Measurements from ENCODE around the gene KIF13A.

Gene KIF13A

GRCh38 chr6:17945575-17945974 lies 41.9 kb downstream of the KIF13A start:
- no peak overlapping the region for H3K4me3 ChIP-seq (ENCODE audit: low read length)
- DNase-seq (ENCODE audit: low read depth, low spot score) = no peak

GRCh38 chr6:17945111-17945510 lies 42.3 kb downstream of the KIF13A start:
- DNase-seq (ENCODE audit: low read depth, low spot score) = no peak

DNA sequence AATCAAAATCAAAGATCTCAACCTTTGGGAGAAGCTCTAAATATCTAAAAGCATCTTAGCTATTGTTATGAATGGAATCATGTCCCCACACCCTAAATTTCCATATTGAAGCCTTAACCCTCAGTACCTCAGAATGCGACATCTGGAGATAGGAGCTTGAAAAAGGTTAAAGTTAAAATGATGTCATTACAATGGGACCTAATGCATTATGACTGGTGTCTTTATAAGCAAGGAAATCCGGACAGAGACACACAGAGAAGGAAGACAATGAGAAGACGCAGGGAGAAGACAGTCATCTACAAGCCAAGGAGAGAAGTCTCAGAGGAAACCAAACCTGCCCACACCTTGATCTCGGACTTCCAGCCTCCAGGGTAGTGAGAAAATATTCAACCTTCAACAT lies 46.1 kb downstream of the KIF13A start:
- no peak overlapping the region for H3K4me3 ChIP-seq (ENCODE audit: low read length)
- no peak for DNase-seq (ENCODE audit: low read depth, low spot score)

More at GRCh38 chr6:17945111-17945510, 42.3 kb downstream of the KIF13A start:
- no peak overlapping the region for H3K4me3 ChIP-seq (ENCODE audit: low read length)

GRCh38 chr6:17940151-17940792 lies 47.2 kb downstream of the KIF13A start:
- H3K4me3 ChIP-seq (ENCODE audit: low read length) = no peak overlapping the region
- no peak for DNase-seq (ENCODE audit: low read depth, low spot score)

- DNase-seq (ENCODE audit: low read depth, low spot score) = no peak
- no peak overlapping the region for H3K4me3 ChIP-seq (ENCODE audit: low read length)
Measured at GRCh38 chr6:17938901-17939300, 48.5 kb downstream of the KIF13A start.

- DNase-seq (ENCODE audit: low read depth, low spot score) = no peak
- no peak overlapping the region for H3K4me3 ChIP-seq (ENCODE audit: low read length)
Measured at GRCh38 chr6:17935188-17936149, 52.0 kb downstream of the KIF13A start.

DNA sequence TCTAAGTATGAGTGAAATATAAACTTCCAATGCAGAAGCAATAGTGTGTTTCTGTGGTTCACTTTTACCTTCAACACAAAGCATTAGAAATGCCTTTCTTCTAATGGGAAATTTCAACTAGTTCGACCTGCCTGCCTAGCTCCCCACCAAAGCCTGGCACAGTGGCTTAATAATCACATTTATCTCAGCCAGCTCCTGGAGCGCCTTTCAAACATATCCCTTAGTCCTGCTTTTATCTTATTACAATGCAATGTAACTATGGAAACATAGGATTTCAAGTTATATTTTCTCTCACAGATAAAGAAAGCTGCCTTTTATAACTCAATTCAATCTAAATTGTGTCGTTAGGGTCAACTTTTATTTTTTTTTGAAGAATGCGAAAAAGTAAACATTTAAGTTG lies 53.7 kb downstream of the KIF13A start:
- no peak for DNase-seq (ENCODE audit: low read depth, low spot score)
- H3K4me3 ChIP-seq (ENCODE audit: low read length) = no peak overlapping the region

- no peak for DNase-seq (ENCODE audit: low read depth, low spot score)
- H3K4me3 ChIP-seq (ENCODE audit: low read length) = no peak overlapping the region
Measured at GRCh38 chr6:17932330-17932852, 55.0 kb downstream of the KIF13A start.

GRCh38 chr6:17931227-17931626 lies 56.2 kb downstream of the KIF13A start:
- DNase-seq (ENCODE audit: low read depth, low spot score) = no peak
- no peak overlapping the region for H3K4me3 ChIP-seq (ENCODE audit: low read length)

DNA sequence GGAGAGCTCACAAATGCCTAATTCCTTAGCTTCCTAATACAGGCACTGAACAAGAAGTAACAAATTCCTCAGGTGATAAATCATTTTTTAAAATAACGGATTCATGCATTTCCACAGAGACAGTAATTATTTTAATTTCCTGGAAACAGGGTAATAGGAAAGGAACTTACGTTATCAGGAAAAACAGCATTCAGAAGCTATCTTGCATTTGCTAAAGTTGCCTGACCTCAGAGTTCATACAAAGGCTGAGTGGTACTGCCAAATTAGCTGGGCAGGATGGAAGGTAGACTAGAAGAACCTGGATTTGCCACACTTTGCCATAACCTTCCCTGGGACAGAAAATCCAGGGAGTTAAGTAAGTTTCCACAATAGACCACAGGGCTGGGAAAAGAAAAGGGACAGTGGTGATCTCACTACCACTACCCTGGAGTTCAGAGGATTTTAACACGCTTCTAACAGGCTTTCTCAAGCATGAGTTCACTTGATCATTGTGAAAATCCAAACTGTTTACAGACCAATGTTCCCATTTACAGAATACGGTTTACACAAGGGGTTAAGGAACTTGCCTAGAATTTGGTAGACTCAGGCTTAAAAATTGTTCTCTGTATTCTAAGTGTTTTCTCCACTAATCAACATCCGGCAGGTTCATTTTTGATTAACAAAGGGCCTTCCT lies 57.0 kb downstream of the KIF13A start:
- H3K4me3 ChIP-seq (ENCODE audit: low read length) = no peak overlapping the region
- no peak for DNase-seq (ENCODE audit: low read depth, low spot score)

DNA sequence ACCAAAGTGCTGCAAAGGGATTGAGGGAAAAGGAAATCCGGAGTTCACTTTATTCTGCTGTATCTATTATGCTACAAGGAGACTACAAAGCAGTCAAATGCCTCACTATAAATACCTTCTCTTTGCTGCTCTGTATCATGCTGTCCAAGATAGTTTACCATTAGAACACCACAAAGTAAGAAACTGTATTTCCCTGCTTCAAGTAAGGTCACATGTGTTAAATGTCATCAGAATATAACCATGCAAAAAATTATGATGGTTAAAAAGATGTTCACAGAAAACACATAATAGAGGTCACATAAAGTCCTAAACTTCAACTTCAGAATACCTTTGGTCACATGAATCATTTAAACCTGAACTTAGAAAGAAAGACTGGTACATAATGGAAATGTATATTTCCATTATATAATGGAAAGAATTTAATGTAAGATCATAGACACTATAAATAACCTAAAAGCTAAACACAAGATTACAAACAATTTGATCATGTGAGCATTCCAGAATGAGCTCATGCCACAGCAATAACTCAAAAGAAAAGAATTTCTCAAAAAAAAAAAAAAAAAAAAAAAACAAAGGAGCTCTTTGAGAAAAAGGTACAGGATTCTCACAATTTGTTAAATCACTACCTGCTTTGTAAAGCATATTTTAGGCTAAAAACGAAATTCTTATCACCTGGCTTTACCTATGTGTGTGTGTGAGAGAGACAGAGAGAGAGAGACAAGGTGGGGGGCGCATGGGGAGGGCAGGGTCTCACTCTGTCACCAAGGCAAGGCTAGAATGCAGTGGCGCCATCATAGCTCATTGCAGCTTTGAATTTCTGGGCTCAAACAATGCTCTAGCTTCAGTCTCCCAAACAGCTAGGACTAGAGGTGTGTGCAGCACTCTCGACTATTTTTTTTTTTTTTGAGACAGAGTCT lies 58.7 kb downstream of the KIF13A start:
- no peak overlapping the region for H3K4me3 ChIP-seq (ENCODE audit: low read length)
- no peak for DNase-seq (ENCODE audit: low read depth, low spot score)

DNA sequence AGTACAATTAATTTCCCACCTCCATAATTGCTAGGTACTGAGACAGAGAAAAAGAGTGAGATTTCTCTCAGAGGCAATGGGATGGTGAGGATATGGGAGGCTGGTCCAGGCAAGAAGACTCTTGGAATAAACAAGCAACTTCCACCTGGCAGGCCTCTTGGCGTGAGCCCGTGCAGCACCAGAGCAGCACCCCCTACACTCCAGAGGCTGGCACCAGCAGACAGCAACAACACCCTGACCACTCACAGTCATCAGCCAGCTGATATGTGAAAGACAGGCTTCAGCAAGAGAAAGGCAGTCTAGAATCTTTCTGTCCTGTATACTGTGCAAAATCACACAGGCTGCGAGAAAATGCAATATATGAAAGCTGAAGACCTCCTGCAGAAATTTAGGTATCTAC lies 59.7 kb downstream of the KIF13A start:
- DNase-seq (ENCODE audit: low read depth, low spot score) = no peak
- H3K4me3 ChIP-seq (ENCODE audit: low read length) = no peak overlapping the region

GRCh38 chr6:17923401-17923863 lies 64.0 kb downstream of the KIF13A start:
- DNase-seq (ENCODE audit: low read depth, low spot score) = no peak
- no peak overlapping the region for H3K4me3 ChIP-seq (ENCODE audit: low read length)

DNA sequence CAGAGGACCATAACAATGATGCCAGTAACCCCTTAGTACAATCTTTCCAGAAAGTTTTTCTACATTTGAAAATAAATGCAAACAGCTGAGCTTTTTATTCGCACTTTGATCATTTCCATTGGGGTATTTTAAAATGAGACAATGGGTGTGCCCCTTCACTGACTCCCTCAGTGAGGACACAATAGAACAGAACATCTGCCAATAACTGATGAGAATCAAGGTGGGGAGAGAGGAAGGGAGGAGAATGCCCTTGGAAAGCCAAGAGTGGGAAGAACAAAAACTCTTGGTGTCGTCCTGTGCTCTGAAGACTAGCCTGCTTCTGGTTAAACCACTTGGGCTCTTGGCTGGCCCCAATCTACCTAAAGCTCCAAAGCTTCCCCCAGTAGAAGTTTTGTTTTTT lies 66.0 kb downstream of the KIF13A start:
- no peak overlapping the region for H3K4me3 ChIP-seq (ENCODE audit: low read length)
- DNase-seq (ENCODE audit: low read depth, low spot score) = no peak

GRCh38 chr6:17919496-17919895 lies 67.9 kb downstream of the KIF13A start:
- DNase-seq (ENCODE audit: low read depth, low spot score) = no peak
- no peak overlapping the region for H3K4me3 ChIP-seq (ENCODE audit: low read length)

DNA sequence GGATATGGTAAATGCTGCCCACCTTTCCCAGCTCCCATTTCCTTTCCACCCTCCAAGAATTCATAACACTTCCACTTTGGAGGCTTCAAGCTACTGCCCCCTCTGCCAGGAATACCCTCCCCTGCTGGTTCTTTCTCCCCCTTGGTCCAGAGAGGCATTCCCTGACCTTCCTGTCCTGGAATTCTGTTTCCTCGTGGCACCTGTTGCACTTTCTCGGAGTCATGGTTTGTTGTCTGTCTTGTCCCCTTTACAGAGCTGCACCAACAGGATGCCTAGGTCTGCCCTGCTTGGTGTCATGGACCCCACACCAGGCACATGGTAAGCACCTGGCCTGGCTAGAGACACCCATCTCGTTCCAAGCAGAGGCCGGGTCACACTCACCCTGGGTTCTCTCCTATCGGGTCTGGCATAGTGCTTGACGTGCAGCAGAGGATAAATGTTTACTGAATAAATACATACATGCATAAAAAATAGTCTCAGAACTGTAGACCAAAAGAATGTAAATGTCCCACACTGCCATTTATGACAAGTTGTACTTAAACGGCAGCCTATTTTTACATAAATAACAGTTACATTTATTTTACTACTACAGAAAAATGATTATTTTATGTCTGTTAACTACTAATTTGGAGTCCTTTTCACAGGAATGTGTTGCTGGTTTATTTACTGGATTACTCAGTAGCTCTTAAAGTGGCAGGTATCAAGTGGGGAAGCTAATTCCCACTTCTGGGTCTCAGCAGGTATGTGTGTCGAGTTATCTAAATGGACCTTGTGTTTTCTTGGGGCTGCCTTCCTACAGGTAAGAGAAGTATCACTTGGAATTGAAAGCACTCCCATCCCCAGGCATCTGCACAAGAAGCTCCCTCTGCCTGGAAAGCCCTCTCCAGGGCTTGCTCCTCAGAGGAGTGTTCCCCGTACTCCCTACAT lies 69.3 kb downstream of the KIF13A start:
- no peak overlapping the region for H3K4me3 ChIP-seq (ENCODE audit: low read length)
- no peak for DNase-seq (ENCODE audit: low read depth, low spot score)

GRCh38 chr6:17914651-17915050 lies 72.8 kb downstream of the KIF13A start:
- DNase-seq (ENCODE audit: low read depth, low spot score) = no peak
- no peak overlapping the region for H3K4me3 ChIP-seq (ENCODE audit: low read length)

DNA sequence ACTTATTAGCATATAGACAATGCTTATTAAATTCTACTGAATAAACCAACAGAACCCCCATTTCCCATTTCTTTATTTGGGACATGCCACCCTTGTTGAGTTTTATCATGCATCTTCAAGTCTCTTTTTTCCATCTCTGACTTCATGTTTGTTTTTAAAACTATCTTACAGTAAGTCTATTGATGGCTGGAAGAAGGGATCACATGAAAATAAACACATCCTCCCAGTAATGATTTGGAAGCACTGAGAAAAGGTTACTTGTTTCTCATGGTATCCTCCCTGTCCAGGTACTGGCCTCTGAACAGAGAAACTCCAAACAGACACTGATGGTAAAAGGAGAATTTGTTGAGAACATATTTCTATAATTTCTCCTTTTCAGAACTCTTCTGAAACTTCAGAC lies 74.9 kb downstream of the KIF13A start:
- no peak overlapping the region for H3K4me3 ChIP-seq (ENCODE audit: low read length)
- DNase-seq (ENCODE audit: low read depth, low spot score) = no peak
